Gastrocnemius medialis (tissue), 4 donors: ENCODE results near the gene ATG5.

ENCODE experiments used
- CTCF ChIP-seq, 5 experiments: fragments of 450-650 bp in 3 of 5; fragments of 200-600 bp in 2 of 5; sonication (generic) in 2 of 5; IDR thresholded peaks in 4 of 5; conservative IDR thresholded peaks in 1 of 5; 1 replicate in 4 of 5; 2 replicates in 1 of 5; pipeline ENCODE4 v1.5.1; 2016 to 2019; ENCODE audit warnings: antibody characterized with exemption in 5 of 5, mild to moderate bottlenecking in 3 of 5, moderate library complexity in 3 of 5
- POLR2A ChIP-seq, 2 donors: fragments of 450-650 bp; IDR thresholded peaks; one replicate each; pipeline ENCODE4 v1.6.1; 2017; ENCODE audit warnings: antibody characterized with exemption in 2 of 2, mild to moderate bottlenecking in 2 of 2, moderate library complexity in 2 of 2

GRCh38 chr6:106147476-106147875 is 178.1 kb downstream of the ATG5 start:
- no peak for TF ChIP-seq POLR2A (IDR thresholded peaks at IDR 0.05)
- TF ChIP-seq CTCF (IDR thresholded peaks at IDR 0.05 in 4 of 5, conservative IDR thresholded peaks at IDR 0.05 in 1 of 5), result no peak
